SU-DHL-6 (cell line): ENCODE results near the gene VPS13A.

Experiments
- H2AFZ ChIP-seq: fragments of 200-600 bp; sonication (generic); 2 replicates; pipeline ENCODE4 v1.6.1; 2014; ENCODE audit warnings: low read depth, mild to moderate bottlenecking, moderate library complexity, mixed read lengths, antibody characterized with exemption, low read length; ENCODE audit not compliant: severe bottlenecking
- H3F3A ChIP-seq: fragments of 200-600 bp; shearing (Covaris generic); 2 replicates; pipeline ENCODE4 v1.6.0; 2016; ENCODE audit warnings: antibody characterized with exemption, mild to moderate bottlenecking; ENCODE audit not compliant: insufficient read depth
- H3K27ac ChIP-seq: fragments of 200-600 bp; sonication (generic); 2 replicates; pipeline ENCODE4 v1.5.1; 2016; ENCODE audit warnings: low read depth, mild to moderate bottlenecking, low read length, moderate library complexity, mixed read lengths
- H3K27me3 ChIP-seq: fragments of 200-600 bp; sonication (generic), shearing (Covaris generic); 2 replicates; pipeline ENCODE4 v1.6.0; 2014; ENCODE audit warnings: mild to moderate bottlenecking, low read length
- H3K36me3 ChIP-seq: fragments of 200-600 bp; sonication (generic); 2 replicates; pipeline ENCODE4 v1.6.1; 2014; ENCODE audit warnings: mild to moderate bottlenecking, low read length, mixed read lengths
- H3K4me2 ChIP-seq: fragments of 300-600, 200-600 bp; shearing (Covaris generic), sonication (generic); 2 replicates; pipeline ENCODE4 v1.6.0; 2014; ENCODE audit warnings: low read length, low read depth, mild to moderate bottlenecking; ENCODE audit not compliant: poor library complexity, severe bottlenecking
- H3K4me3 ChIP-seq: fragments of 200-600 bp; sonication (generic); 2 replicates; pipeline ENCODE4 v1.5.1; 2014; ENCODE audit warnings: antibody characterized with exemption, low read length, mild to moderate bottlenecking, mixed read lengths; ENCODE audit not compliant: insufficient read depth, poor library complexity, severe bottlenecking
- H3K79me2 ChIP-seq: fragments of 200-600 bp; sonication (generic); 2 replicates; pipeline ENCODE4 v1.6.1; 2014; ENCODE audit warnings: mild to moderate bottlenecking, low read length, moderate library complexity; ENCODE audit not compliant: insufficient read depth
- H3K9ac ChIP-seq: fragments of 200-600 bp; sonication (generic); 2 replicates; pipeline ENCODE4 v1.7.0; 2014; ENCODE audit warnings: mild to moderate bottlenecking, low read length
- H3K9me2 ChIP-seq: fragments of 200-600 bp; sonication (generic); replicated peaks from 2 replicates; pipeline ENCODE4 v1.6.1; 2014; ENCODE audit warnings: low read length; ENCODE audit not compliant: insufficient read depth
- H3K9me3 ChIP-seq: fragments of 200-600 bp; sonication (generic); 2 replicates; pipeline ENCODE4 v1.6.1; 2014; ENCODE audit warnings: low read length, mixed read lengths; ENCODE audit not compliant: insufficient read depth
- H4K20me1 ChIP-seq: fragments of 200-600 bp; sonication (generic); 2 replicates; pipeline ENCODE4 v1.6.1; 2014; ENCODE audit warnings: low read depth, mild to moderate bottlenecking, antibody characterized with exemption, low read length, moderate library complexity, mixed read lengths
- EZH2phosphoT487 ChIP-seq: fragments of 200-600 bp; sonication (generic), shearing (Covaris generic); conservative IDR thresholded peaks from 2 replicates; pipeline ENCODE4 v1.6.1; 2018; ENCODE audit warnings: mild to moderate bottlenecking, antibody characterized with exemption, low read length, moderate library complexity, mixed read lengths
- TF ChIP-seq, protein P1 (sequence below): fragments of 200-600 bp; sonication (generic); IDR thresholded peaks from one replicate; pipeline ENCODE4 v1.5.1; 2017; ENCODE audit warnings: antibody characterized with exemption, mild to moderate bottlenecking, low read length, moderate library complexity; ENCODE audit not compliant: insufficient read depth, poor library complexity, severe bottlenecking

VPS13A gene

DNA sequence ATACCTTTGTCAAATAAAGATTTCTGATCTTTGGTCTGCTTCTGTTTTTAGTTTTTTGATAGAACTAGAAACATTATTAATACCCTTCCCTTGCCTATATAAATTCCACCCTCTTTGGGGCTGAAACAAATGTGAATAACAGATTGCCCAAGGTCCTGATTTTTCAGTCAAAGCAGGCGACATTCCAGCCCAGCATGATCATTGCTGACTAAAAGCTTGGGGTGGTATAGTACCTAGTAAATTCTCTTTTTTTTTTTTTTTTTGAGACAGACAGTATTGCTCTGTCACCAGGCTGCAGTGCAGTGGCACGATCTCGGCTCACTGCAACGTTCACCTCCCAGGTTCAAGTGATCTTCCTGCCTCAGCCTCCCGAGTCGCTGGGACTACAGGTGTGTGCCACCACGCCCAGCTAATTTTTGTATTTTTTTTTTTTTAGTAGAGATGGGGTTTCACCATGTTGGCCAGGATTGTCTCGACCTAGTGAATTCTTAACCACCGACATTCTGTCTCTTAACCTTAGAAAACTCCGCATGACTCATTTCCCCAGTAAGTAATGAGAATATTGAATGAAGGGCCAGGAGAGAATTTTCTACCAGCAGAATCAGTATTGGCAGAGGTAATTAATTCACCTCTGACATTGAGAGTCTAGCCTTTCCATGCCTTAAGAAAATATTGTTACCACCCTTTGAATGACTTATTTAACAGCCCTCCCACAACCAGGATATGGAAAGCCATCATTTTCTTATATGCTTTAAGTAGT lies 244.4 kb downstream of the VPS13A start:
- no peaks in the 10 kb centered on the region for H3F3A ChIP-seq
- H3K27me3 ChIP-seq, result no peaks in the 10 kb centered on the region
- no peak overlapping the region for H2AFZ ChIP-seq
- no peaks in the 10 kb centered on the region for H3K36me3 ChIP-seq
- no peak for TF ChIP-seq EZH2phosphoT487
- TF ChIP-seq, protein P1, sequence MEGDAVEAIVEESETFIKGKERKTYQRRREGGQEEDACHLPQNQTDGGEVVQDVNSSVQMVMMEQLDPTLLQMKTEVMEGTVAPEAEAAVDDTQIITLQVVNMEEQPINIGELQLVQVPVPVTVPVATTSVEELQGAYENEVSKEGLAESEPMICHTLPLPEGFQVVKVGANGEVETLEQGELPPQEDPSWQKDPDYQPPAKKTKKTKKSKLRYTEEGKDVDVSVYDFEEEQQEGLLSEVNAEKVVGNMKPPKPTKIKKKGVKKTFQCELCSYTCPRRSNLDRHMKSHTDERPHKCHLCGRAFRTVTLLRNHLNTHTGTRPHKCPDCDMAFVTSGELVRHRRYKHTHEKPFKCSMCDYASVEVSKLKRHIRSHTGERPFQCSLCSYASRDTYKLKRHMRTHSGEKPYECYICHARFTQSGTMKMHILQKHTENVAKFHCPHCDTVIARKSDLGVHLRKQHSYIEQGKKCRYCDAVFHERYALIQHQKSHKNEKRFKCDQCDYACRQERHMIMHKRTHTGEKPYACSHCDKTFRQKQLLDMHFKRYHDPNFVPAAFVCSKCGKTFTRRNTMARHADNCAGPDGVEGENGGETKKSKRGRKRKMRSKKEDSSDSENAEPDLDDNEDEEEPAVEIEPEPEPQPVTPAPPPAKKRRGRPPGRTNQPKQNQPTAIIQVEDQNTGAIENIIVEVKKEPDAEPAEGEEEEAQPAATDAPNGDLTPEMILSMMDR, result no peak
- H3K9me2 ChIP-seq, result no peaks in the 10 kb centered on the region
- H3K27ac ChIP-seq, result no peak overlapping the region
- H4K20me1 ChIP-seq, result no peaks in the 10 kb centered on the region
- H3K4me3 ChIP-seq, result no peak overlapping the region
- H3K9ac ChIP-seq, result no peak overlapping the region
- no peaks in the 10 kb centered on the region for H3K9me3 ChIP-seq
- H3K4me2 ChIP-seq, result no peak overlapping the region
- no peaks in the 10 kb centered on the region for H3K79me2 ChIP-seq

DNA sequence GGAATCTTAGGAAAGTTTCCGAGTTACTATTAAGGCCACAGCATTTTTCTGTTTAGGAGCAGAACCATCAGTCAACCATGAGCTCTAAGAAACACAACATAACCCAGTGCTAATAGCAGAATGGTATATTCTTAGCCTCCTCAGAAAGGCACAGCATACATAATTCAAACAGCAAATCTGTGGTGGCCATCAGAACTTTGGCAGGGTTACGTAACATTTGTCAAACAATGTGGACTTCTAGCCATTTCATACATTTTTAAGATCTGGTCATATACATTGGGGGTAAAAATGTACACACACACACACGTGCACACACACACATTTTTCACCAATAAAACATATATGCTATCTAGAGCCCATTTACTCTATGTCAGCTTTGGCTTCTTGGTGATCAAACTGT lies 245.6 kb downstream of the VPS13A start:
- Histone ChIP-seq H3K79me2 (no peaks in the 10 kb centered on the region), H4K20me1 (no peaks in the 10 kb centered on the region), H3K4me2 (no peak overlapping the region), H3K36me3 (no peaks in the 10 kb centered on the region), H3K9me3 (no peaks in the 10 kb centered on the region), H2AFZ (no peak overlapping the region), H3K4me3 (no peak overlapping the region), H3K27ac (no peak overlapping the region), H3K27me3 (no peaks in the 10 kb centered on the region), H3K9me2 (no peaks in the 10 kb centered on the region), H3K9ac (no peak overlapping the region), H3F3A (no peaks in the 10 kb centered on the region)
- no peak for TF ChIP-seq EZH2phosphoT487
- TF ChIP-seq, protein P1, result no peak

DNA sequence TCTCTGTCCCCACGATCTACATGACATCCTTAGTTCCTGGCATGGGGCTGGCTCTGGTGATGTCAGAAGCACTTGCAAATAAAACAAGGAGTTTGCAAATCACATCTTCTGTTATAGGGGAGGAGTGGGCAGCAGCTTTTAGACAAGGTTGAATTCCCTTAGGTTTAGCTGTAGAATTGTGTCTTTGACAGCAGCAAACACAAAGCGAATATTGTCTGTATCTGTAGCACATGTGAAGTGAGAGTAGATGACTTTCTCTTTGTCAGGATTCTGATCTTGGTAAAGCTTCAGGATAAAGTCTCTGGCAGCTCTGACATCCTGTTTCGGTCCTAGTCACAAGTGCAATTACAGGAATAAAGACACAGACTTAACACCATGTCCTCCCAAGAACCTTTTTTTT lies 246.5 kb downstream of the VPS13A start:
- Histone ChIP-seq H3K79me2 (no peaks in the 10 kb centered on the region), H3K9me3 (no peaks in the 10 kb centered on the region), H3F3A (no peaks in the 10 kb centered on the region), H2AFZ (no peak overlapping the region), H3K27ac (no peak overlapping the region), H3K27me3 (no peaks in the 10 kb centered on the region), H3K4me2 (no peak overlapping the region), H4K20me1 (no peaks in the 10 kb centered on the region), H3K36me3 (no peaks in the 10 kb centered on the region), H3K9me2 (no peaks in the 10 kb centered on the region), H3K4me3 (no peak overlapping the region), H3K9ac (no peak overlapping the region)
- TF ChIP-seq, protein P1, result no peak
- TF ChIP-seq EZH2phosphoT487, result no peak
